ENCODE data around the gene HERC6. TPM values are rescaled to one million over a fixed set of nuclear protein-coding genes. Genes with fewer than 3 reads are reported as not detected.

The HERC6 gene
- total and polyA plus RNA-seq, 2 of the 8 experiments (the other 6 are each of a cell fraction or from before 2014, with no cell fraction given) = 3.7 to 3.8 TPM

DNA sequence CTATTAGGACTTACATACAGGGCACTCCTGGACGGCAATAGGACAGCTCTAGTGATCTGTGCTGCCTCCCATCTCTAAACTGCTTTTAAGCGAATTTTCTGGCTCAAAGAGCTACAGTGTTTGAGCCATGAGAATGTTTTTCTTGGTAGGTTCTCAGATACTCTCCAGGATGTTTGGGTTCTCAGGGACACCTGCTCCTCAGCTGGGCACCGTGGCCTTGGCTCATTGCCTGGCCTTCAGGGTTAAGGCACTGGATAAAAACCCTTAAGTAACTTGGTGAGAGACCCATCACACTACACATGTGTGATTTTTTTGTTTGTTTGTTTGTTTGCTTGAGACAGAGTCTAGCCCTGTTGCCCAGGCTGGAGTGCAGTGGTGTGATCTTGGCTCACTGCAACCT, 39.8 kb downstream of the HERC6 start (continued):
- TF ChIP-seq SIX5 (IDR thresholded peaks at IDR 0.05; ENCODE audit: low read depth, low read length) = no peak
- TF ChIP-seq, protein P1, sequence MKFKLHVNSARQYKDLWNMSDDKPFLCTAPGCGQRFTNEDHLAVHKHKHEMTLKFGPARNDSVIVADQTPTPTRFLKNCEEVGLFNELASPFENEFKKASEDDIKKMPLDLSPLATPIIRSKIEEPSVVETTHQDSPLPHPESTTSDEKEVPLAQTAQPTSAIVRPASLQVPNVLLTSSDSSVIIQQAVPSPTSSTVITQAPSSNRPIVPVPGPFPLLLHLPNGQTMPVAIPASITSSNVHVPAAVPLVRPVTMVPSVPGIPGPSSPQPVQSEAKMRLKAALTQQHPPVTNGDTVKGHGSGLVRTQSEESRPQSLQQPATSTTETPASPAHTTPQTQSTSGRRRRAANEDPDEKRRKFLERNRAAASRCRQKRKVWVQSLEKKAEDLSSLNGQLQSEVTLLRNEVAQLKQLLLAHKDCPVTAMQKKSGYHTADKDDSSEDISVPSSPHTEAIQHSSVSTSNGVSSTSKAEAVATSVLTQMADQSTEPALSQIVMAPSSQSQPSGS (IDR thresholded peaks at IDR 0.05; ENCODE audit: low read length) = no peak

Data from H1 (cell line).